Hippocampal formation (tissue), 2 donors: ENCODE data around the gene VWA7.

Experiments used
- DNase-seq, 2 donors: peaks; one replicate each; lab custom pipeline; 2025; lab: John Stamatoyannopoulos, UW

Gene VWA7

DNA sequence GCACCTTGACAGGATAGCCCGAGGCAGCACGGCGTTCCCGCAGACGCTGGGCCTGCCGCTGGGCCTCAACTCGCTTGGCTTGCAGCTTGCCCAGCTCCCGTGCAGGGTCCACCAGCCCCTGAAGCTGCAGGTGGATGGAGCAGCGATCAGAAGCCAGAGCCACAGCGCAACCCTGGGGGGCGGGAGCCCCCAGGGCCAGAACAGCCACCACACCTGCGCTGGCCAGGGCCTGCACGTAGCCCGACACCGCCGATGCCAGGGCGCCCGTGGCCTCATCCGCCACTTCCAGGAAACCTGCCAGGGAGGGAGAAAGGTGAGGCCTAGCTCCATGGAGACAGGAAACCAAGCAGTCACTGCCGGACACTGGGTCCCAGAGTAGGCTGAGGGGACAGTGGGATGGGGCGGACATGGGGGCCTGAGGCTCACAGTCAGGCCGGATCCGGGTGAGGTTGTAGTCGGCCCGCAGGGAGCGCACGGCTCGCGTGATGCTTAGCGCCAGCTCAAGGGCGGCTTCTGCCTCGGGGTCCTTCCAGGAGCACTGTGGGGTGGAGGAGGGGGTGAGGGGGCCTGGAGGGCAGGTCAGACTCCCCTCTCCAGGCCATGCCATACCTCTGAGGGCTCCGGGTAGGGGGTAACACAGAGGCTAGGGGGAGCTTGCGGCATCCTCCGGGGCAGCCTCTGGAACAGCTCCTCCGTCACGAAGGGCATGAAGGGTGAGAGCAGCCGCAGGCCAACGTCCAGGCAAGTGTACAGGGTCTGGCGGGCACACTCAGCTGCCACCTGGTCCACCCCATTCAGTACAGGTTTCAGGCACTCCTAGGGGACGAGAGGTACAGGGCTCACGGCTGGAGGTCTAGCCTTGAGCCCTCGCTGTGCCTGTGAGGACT is 2.1 kb upstream of the VWA7 start:
- DNase-seq = no peak

GRCh38 chr6:31778193-31778592 is 1.1 kb upstream of the VWA7 start:
- no peak for DNase-seq

- DNase-seq = no peak
Measured at GRCh38 chr6:31777667-31778050, 531 bp upstream of the VWA7 start.

- no peak for DNase-seq
Measured at GRCh38 chr6:31776485-31776988, 591 bp downstream of the VWA7 start.

DNA sequence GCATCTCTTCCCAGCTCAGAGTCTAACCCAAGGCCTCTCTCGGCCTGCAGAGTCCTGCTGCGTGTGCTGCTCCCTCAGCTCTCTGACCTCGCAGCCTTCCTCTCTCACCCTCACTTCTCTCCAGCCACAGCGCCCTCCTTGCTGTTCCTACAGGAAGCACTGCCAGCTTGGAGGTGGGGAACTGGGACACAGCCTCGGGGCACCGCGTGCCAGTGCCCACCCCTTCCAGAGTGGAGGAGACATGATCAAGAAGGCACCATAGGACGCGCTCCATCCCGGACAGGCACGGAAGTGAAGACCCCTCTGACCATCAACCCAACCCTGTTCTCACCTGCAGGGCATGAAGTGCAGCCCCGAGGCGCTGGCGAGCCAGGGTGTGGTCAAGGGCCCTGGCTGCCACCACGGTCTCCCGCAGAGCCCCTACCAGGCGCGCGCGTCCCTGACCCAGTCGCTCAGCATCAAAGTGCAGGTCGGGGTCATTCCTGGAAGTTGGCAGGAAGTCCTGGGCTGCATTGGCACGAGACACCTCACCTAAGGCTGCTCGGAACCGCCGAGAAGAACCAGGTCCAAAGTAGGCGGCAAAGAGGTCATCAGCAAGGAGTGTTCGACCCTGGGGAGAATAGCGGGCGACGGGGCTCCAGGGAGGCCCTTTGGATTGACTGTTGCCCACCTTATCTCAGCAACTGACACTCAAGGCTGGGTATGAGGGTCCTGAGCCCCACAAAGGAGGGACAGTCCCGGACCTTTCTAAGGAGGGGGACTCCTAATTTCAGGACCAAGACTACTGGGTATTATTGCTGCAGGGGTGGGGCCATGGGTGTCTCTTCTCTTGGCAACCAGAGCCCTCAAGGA is 1.3 kb downstream of the VWA7 start:
- no peak for DNase-seq

- no peak for DNase-seq
Measured at GRCh38 chr6:31775184-31775583, 1.9 kb downstream of the VWA7 start.

DNA sequence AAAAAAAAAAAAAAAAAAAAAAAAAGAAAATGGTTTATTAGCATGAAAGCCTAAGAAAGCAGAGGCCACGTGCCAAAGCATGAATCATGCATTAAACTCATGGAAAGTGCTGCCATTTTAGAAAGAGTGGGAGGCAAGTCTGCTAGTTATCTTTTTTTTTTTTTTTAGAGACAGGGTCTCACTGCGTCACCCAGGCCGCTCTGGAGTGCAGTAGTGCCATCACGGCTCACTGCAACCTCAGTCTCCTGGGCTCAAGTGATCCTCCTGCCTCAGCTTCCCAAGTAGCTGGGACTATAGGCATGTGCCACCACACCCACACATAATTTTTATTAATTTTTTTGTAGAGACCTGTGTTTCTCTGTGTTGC is 5.2 kb downstream of the VWA7 start:
- DNase-seq = no peak

- DNase-seq = no peak
Measured at GRCh38 chr6:31770860-31771259, 6.3 kb downstream of the VWA7 start.

- DNase-seq = no peak
Measured at GRCh38 chr6:31769684-31770371, 7.3 kb downstream of the VWA7 start.

DNA sequence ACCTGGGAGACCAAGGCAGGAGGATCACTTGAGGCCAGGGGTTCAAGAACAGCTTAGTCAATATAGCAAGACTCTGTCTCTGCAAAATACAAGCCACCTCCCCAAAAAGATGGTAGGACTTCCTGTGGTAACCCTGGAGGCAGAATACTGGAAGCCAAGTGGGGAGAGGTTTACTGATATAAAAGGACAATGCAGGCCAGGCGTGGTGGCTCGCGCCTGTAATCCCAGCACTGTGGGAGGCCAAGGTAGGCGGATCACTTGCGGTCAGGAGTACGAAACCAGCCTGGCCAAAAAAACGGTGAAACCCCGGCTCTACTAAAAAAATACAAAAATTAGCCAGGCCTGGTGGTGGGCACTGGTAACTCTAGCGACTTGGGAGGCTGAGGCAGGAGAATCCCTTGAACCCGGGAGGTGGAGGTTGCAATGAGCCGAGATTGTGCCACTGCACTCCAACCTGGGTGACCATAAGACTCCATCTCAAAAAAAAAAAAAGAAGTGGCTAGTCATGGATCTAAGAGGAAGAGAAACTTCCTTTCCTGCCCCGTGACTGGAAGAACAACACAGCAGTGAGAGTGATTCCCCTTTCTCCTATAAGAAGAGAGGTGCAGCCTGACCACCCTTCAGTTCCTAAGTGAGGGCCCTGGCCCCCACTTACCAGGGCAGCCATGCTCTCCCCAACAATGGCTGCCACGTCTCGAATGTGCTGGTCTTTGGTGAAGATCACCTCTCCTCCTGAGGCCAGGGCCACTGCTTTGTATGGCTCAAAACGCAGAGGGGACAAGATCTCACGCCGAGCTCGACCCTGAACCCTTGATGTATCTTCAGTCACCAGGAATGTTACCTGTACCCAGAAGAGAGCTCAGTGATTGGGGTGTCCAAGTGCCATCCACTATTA is 8.5 kb downstream of the VWA7 start:
- no peak for DNase-seq

- no peak for DNase-seq
Measured at GRCh38 chr6:31767096-31767645, 10.0 kb downstream of the VWA7 start.

DNA sequence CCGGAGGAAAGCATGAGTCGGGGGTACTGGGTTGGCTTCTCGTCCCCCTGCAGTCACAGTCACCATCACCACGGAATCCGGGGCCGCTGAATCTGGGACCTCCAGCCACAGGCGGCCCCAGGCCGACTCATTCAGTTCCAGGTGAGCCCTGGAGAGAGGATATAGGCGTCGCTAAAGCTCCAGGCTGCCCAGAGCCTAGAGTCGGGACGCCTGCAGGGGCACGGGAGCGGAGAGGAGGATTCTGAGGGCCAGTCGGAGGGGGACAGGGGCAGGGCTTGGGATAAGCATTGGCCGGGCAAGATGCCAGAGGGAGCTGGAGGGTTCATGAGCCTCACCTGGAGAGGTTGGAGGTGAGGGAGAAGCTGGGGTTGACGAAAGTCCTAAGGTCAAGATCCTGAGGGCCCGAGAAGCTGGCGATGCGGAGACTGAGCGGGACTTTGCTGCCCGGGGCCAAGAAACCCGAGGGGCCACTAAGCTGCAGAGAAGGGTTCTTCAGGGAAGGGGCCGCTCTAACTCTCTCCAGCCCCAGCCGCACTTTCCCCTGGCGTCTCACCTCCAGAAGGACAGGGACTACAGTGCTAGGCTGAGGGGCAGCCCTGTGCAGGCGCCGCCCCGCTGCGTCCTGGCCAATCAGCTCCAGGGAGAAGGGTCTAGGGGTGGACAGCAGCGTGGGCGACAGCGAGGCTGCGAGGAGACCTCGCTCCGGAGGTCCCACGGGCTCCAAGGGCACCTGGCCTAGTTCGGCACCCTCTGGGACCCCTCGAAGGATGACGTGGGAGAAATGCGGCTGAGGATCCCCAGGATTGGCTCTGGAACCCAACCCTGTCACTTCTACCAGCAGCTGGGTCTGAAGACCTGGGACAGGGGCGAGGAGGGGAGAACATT is 11.0 kb downstream of the VWA7 start:
- no peak for DNase-seq

DNA sequence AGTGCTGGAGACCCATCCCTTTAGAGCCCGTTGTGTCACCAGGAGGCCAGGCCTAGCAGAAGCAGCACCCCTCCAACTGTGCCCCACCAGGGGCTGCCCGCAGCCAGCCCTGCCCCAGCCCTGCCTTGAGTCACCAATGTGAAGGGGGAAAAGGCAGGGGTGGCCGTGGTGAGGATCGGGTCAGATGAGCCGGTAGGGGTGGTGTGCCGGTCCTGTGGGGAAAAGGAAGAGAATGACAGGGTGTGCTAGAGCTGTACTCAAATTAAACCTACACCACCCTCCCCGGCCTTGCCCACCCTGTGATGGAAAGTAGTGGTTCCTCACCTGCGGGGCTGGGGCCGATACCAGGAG is 11.6 kb downstream of the VWA7 start:
- no peak for DNase-seq

DNA sequence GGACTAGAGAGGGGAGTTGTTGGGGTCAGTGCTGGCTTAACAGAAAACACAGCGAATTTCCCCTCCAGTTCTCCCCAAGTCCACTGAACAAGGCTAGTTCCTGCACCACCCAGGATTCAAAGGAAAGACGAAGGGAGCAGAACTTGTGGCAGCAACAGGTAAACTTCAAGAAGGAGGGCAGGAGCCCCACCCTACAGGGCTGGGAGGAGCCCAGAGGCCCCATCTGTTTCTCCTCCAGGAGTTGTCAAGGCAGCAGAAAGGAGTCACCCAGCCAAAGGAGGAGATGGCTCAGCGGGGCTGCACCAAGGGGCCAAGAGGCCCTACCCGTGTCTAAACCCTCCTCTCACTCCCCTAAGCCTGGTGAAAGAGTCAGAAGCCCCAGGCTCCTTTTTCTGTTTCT is 12.9 kb downstream of the VWA7 start:
- DNase-seq = no peak

DNA sequence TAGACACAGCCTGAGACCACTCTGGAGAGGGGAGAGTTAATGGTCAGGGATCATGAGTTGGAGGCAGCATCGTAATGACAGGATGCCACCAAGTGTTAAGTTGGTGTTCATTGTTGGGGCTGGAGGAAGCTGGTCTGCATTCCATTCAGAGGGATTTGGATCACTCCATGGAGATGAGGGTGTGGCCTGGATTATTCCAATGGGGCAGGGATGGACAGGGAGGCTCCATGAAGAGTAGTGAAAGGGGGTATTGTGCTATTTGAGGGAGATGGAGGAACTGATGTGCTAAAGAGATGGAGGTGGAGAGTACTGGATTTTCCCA is 13.5 kb downstream of the VWA7 start:
- no peak for DNase-seq

- DNase-seq = no peak
Measured at GRCh38 chr6:31762878-31763618, 14.1 kb downstream of the VWA7 start.

GRCh38 chr6:31762356-31762755 is 14.8 kb downstream of the VWA7 start, which contains the start of gene SAPCD1:
Gene SAPCD1 (plus strand): TSS chr6:31762656. CDS start chr6:31763055, 399 bp downstream.
- no peak for DNase-seq

- no peak for DNase-seq
Measured at GRCh38 chr6:31761343-31761742, 15.8 kb downstream of the VWA7 start.

- DNase-seq = no peak
Measured at GRCh38 chr6:31760790-31761189, 16.3 kb downstream of the VWA7 start.
